ENCODE results near the gene EIF4EBP2. TPM values are rescaled to one million over a fixed set of nuclear protein-coding genes. Genes with fewer than 3 reads are reported as not detected.

Gene EIF4EBP2, protein sequence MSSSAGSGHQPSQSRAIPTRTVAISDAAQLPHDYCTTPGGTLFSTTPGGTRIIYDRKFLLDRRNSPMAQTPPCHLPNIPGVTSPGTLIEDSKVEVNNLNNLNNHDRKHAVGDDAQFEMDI
- total RNA-seq: 100 to 1,000 TPM; 103 to 119 TPM
- polyA plus RNA-seq (2013, experiment 1 of 2): 85.9 TPM
- polyA plus RNA-seq (2013, experiment 2 of 2): 81.0 TPM
- long read RNA-seq, experiment 1, full-length matches to known transcripts: 37 of 87 reads
- long read RNA-seq, experiment 1, partial matches to known transcripts: 30 of 87 reads
- long read RNA-seq, experiment 1, other reads (novel, unspliced or antisense): 20 of 87 reads
- long read RNA-seq, experiment 2, full-length matches to known transcripts: 307 of 369 reads
- long read RNA-seq, experiment 2, partial matches to known transcripts: 61 of 369 reads
- long read RNA-seq, experiment 2, other reads (novel, unspliced or antisense): 1 of 369 reads
- long read RNA-seq, experiment 3, full-length matches to known transcripts: 220 of 335 reads
- long read RNA-seq, experiment 3, partial matches to known transcripts: 79 of 335 reads
- long read RNA-seq, experiment 3, other reads (novel, unspliced or antisense): 36 of 335 reads
- long read RNA-seq, experiment 4, partial matches to known transcripts: 0 of 9 reads
- long read RNA-seq, experiment 4, other reads (novel, unspliced or antisense): 9 of 9 reads

GRCh38 chr10:70404036-70404786 lies at the start of gene EIF4EBP2:
TSS of gene EIF4EBP2 (plus strand) at chr10:70404145. CDS start at chr10:70404402, 257 bp downstream.
- 0% methylated on average over 20 to 103 of the region's 103 CpGs for WGBS, 2 experiments (ENCODE audit: insufficient coverage in 1 of 2, insufficient read length in 1 of 2)
- H3K27me3 ChIP-seq (ENCODE audit: control insufficient read depth, insufficient read depth, low read length, poor library complexity, severe bottlenecking): no peaks in the 10 kb centered on the region
- Mint-ChIP-seq H3K4me3 (peak within 1 kb of the TSS; percentile 92), H3K4me1 (peaks cover 26% of the 10 kb centered on the region), H3K27me3 (ENCODE audit: insufficient read depth) (no peaks in the 10 kb centered on the region), H3K9me3 (peaks cover 10% of the 10 kb centered on the region), H3K36me3 (ENCODE audit: low read depth) (peaks cover 24% of the 10 kb centered on the region), H3K27ac (peak within 1 kb of the TSS; percentile 94)
- DNase-seq: peak; percentile 100
- no peak for TF ChIP-seq CTCF (conservative IDR thresholded peaks at IDR 0.05)
- H3K9ac ChIP-seq (ENCODE audit: extremely low read depth, low read length, poor library complexity, severe bottlenecking): peak within 1 kb of the TSS; percentile 85
- H3K27ac ChIP-seq (ENCODE audit: low read depth, low read length): peak within 1 kb of the TSS; percentile 84
- peaks cover 17% of the 10 kb centered on the region for H3K36me3 ChIP-seq (ENCODE audit: control insufficient read depth, insufficient read depth, low read length)
- no peaks in the 10 kb centered on the region for H3K9me3 ChIP-seq (ENCODE audit: control insufficient read depth, low read length)
- peaks cover 2% of the 10 kb centered on the region for H3K4me1 ChIP-seq (ENCODE audit: control insufficient read depth, insufficient read depth, low read length)
- peak within 1 kb of the TSS; percentile 96 for H3K4me3 ChIP-seq (ENCODE audit: low read length)

GRCh38 chr10:70354556-70354955 lies 49.4 kb upstream of the EIF4EBP2 start:
- Histone ChIP-seq H3K4me1 (ENCODE audit: control insufficient read depth, insufficient read depth, low read length) (peaks cover 8% of the 10 kb centered on the region), H3K27ac (ENCODE audit: low read depth, low read length) (no peak overlapping the region), H3K9me3 (ENCODE audit: control insufficient read depth, low read length) (no peaks in the 10 kb centered on the region), H3K4me3 (ENCODE audit: low read length) (no peak overlapping the region), H3K27me3 (ENCODE audit: control insufficient read depth, insufficient read depth, low read length, poor library complexity, severe bottlenecking) (no peaks in the 10 kb centered on the region), H3K9ac (ENCODE audit: extremely low read depth, low read length, poor library complexity, severe bottlenecking) (no peak overlapping the region), H3K36me3 (ENCODE audit: control insufficient read depth, insufficient read depth, low read length) (no peaks in the 10 kb centered on the region)
- Mint-ChIP-seq H3K9me3 (no peaks in the 10 kb centered on the region), H3K4me1 (peaks cover 13% of the 10 kb centered on the region), H3K36me3 (ENCODE audit: low read depth) (no peaks in the 10 kb centered on the region), H3K4me3 (no peak overlapping the region), H3K27me3 (ENCODE audit: insufficient read depth) (peaks cover 2% of the 10 kb centered on the region), H3K27ac (no peak overlapping the region)
- WGBS, 2 experiments (ENCODE audit: insufficient coverage in 1 of 2, insufficient read length in 1 of 2): 91 to 96% methylated on average over 5 of the region's 5 CpGs
- DNase-seq: no peak
- no peak for TF ChIP-seq CTCF (conservative IDR thresholded peaks at IDR 0.05)

Data from endodermal cell (in vitro differentiated cells).